Kidney capillary endothelial cell (primary cell): ENCODE data around the gene NR6A1.

Experiments used
- DNase-seq: peaks from one replicate; pipeline ENCODE4 v3.0.0-alpha.2; 2018; ENCODE audit warnings: low spot score

NR6A1 gene

GRCh38 chr9:124723352-124723751, 47.8 kb downstream of the NR6A1 start:
- no peak for DNase-seq

GRCh38 chr9:124721109-124721906, 49.8 kb downstream of the NR6A1 start:
- no peak for DNase-seq

GRCh38 chr9:124720429-124721108, 50.5 kb downstream of the NR6A1 start:
- DNase-seq: no peak

- DNase-seq: no peak
These were observed 52.2 kb downstream of the NR6A1 start for GRCh38 chr9:124718928-124719327.

GRCh38 chr9:124717597-124717996, 53.5 kb downstream of the NR6A1 start:
- DNase-seq: no peak

GRCh38 chr9:124716808-124717207, 54.3 kb downstream of the NR6A1 start:
- no peak for DNase-seq

- no peak for DNase-seq
These were observed 60.3 kb downstream of the NR6A1 start for GRCh38 chr9:124710766-124711165.

GRCh38 chr9:124709292-124709690, 61.8 kb downstream of the NR6A1 start:
- no peak for DNase-seq

- peak; percentile 18 for DNase-seq
These were observed 62.3 kb downstream of the NR6A1 start for GRCh38 chr9:124708633-124709291.

- DNase-seq: no peak
These were observed 63.0 kb downstream of the NR6A1 start for GRCh38 chr9:124708074-124708473.

- DNase-seq: no peak
These were observed 63.4 kb downstream of the NR6A1 start for GRCh38 chr9:124707666-124708065.

GRCh38 chr9:124706685-124707084, 64.4 kb downstream of the NR6A1 start:
- DNase-seq: no peak

- DNase-seq: no peak
These were observed 71.5 kb downstream of the NR6A1 start for GRCh38 chr9:124699575-124699974.

GRCh38 chr9:124698265-124698664, 72.8 kb downstream of the NR6A1 start:
- DNase-seq: no peak

GRCh38 chr9:124697326-124698200, 73.5 kb downstream of the NR6A1 start:
- peak; percentile 58 for DNase-seq

GRCh38 chr9:124696101-124696500, 75.0 kb downstream of the NR6A1 start:
- DNase-seq: no peak

GRCh38 chr9:124695280-124695890, 75.7 kb downstream of the NR6A1 start:
- DNase-seq: no peak

- no peak for DNase-seq
These were observed 76.5 kb downstream of the NR6A1 start for GRCh38 chr9:124694414-124695279.

- no peak for DNase-seq
These were observed 77.7 kb downstream of the NR6A1 start for GRCh38 chr9:124693403-124693802.

- no peak for DNase-seq
These were observed 82.7 kb downstream of the NR6A1 start for GRCh38 chr9:124688238-124688904.
